ENCODE data around the gene ANO2.

DNA sequence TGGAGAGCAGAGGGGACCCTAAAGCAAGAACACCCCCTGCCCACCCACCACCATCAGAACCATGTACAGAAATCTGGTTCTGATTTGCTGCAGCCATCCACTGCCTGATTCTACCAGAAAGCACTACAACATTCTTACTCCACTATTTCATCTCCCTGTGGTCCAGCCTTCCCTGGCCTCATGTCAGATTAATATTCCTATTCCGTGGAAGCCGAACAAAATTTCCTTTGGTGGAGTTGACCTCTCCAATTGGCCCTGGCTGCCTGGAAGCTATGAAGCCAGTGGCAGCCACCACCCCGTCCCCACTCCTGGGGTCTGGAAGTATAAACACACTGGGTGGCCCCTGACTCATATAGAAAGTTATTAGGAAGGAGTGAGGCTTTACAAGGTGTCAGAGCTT, 60.2 kb downstream of the ANO2 start:
- no peak for TF ChIP-seq POLR2AphosphoS5 (IDR thresholded peaks at IDR 0.05; ENCODE audit: low read depth)
- TF ChIP-seq, protein P1, sequence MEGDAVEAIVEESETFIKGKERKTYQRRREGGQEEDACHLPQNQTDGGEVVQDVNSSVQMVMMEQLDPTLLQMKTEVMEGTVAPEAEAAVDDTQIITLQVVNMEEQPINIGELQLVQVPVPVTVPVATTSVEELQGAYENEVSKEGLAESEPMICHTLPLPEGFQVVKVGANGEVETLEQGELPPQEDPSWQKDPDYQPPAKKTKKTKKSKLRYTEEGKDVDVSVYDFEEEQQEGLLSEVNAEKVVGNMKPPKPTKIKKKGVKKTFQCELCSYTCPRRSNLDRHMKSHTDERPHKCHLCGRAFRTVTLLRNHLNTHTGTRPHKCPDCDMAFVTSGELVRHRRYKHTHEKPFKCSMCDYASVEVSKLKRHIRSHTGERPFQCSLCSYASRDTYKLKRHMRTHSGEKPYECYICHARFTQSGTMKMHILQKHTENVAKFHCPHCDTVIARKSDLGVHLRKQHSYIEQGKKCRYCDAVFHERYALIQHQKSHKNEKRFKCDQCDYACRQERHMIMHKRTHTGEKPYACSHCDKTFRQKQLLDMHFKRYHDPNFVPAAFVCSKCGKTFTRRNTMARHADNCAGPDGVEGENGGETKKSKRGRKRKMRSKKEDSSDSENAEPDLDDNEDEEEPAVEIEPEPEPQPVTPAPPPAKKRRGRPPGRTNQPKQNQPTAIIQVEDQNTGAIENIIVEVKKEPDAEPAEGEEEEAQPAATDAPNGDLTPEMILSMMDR (conservative IDR thresholded peaks at IDR 0.05; ENCODE audit: low read depth in 2 of 2), result no peak
- TF ChIP-seq, protein P2, sequence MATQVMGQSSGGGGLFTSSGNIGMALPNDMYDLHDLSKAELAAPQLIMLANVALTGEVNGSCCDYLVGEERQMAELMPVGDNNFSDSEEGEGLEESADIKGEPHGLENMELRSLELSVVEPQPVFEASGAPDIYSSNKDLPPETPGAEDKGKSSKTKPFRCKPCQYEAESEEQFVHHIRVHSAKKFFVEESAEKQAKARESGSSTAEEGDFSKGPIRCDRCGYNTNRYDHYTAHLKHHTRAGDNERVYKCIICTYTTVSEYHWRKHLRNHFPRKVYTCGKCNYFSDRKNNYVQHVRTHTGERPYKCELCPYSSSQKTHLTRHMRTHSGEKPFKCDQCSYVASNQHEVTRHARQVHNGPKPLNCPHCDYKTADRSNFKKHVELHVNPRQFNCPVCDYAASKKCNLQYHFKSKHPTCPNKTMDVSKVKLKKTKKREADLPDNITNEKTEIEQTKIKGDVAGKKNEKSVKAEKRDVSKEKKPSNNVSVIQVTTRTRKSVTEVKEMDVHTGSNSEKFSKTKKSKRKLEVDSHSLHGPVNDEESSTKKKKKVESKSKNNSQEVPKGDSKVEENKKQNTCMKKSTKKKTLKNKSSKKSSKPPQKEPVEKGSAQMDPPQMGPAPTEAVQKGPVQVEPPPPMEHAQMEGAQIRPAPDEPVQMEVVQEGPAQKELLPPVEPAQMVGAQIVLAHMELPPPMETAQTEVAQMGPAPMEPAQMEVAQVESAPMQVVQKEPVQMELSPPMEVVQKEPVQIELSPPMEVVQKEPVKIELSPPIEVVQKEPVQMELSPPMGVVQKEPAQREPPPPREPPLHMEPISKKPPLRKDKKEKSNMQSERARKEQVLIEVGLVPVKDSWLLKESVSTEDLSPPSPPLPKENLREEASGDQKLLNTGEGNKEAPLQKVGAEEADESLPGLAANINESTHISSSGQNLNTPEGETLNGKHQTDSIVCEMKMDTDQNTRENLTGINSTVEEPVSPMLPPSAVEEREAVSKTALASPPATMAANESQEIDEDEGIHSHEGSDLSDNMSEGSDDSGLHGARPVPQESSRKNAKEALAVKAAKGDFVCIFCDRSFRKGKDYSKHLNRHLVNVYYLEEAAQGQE (IDR thresholded peaks at IDR 0.05; ENCODE audit: unreplicated experiment), result no peak

Data from GM23338 (cell line).